ENCODE measurements around the gene MTHFR.
A peak's percentile ranks its signal among the peaks of the same experiment; 100 is the strongest.

Gene MTHFR

DNA sequence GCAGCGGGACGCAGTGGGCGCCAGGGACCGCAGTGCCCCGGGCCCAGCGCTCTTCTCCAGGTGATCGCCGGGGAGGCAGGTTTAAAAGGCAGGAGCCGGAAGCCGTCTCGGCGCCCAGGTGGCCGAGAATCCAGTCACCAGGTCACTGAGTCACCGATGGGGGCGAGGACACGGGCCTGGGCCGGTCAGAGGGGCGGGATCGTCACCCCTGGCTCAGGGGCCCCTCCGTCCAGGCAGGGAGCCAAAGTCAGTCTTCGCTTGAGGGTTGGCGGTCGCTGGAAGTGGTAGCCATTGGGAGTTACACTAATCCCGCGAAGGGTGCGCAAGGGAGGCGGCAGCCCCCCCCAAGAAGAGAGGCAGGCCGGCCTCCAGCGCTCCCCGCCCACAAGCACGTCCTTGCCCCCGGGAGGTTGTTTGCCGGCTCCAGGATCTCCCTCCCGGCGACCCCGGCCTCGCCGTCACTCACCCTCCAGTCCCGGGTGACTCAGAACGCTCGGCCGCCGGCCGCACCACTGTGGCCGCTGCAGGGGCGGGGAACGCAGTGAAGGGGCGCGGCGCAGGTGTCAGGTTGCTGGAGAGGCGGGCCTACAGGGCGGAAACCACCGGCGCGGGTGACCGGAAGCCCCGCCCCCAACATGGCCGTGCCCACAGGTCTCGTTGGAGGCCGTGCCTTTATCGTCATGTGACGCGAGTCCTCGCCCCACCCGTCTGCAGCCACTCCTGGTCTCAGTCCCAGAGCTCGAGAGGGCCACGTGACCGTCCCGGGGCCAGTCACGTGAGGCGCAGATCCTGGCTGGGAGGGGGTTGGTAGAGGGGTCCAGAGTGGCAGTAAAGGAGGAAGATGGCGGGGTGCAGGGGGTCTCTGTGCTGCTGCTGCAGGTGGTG, at the start of gene MTHFR, which contains the start of gene CLCN6:
TSS of gene MTHFR (minus strand) at position 543 of the 885 bp plus-strand sequence. CDS start 2,848 bp downstream, outside the sequence.
TSS of gene CLCN6 (plus strand) at position 770 of the 885 bp plus-strand sequence. CDS start at position 842, 72 bp downstream.
- DNase-seq (ENCODE audit: low read depth in 2 of 2): peak; percentile 99

GRCh38 chr1:11855430-11855829, 49.7 kb upstream of the MTHFR start:
- no peak for DNase-seq (ENCODE audit: low read depth in 2 of 2)

- DNase-seq (ENCODE audit: low read depth in 2 of 2): no peak
Observed at GRCh38 chr1:11854519-11854918, 48.8 kb upstream of the MTHFR start.

GRCh38 chr1:11851180-11851579, 45.4 kb upstream of the MTHFR start:
- no peak for DNase-seq (ENCODE audit: low read depth in 2 of 2)

DNA sequence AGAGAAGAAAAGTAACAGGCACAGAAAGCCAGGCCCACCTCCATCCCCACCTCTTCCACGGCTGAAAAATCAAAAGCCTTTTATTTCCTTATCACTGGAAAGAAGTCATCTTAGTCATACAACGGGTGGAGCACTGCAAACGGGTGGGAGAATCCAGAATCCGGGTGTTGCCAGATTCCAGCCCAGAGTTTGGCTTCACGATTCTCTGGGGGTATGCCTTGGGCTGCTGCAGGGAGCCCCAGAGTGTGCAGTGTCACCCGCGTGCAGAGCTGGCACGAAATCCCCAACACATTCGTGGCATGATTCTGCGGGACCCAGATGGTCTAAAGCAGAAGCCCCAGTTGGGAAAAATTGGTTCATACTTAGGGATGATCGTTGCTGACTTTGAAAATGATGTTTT, 44.4 kb upstream of the MTHFR start:
- DNase-seq (ENCODE audit: low read depth in 2 of 2): no peak

DNA sequence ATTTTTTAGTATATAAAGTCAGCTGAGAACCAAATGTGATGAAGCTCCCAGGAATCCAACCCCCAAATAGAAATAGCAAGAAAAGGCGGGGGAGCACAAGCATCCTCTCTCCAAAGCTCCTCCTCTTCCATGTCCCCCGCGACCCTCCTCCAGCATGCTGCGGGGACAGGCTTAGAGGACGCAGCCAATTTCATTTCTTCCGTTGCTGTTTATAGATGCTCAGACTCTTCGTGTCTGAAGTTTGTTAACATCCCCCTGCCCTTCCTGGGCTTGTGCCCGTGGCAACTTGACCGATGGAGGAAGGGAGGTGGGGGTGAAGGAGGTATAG, 42.6 kb upstream of the MTHFR start:
- no peak for DNase-seq (ENCODE audit: low read depth in 2 of 2)

- no peak for DNase-seq (ENCODE audit: low read depth in 2 of 2)
Observed at GRCh38 chr1:11847667-11848372, 42.1 kb upstream of the MTHFR start, which contains the start of gene NPPA. TSS of gene NPPA (minus strand) at chr1:11847783. CDS start at chr1:11847684, 99 bp downstream.

DNA sequence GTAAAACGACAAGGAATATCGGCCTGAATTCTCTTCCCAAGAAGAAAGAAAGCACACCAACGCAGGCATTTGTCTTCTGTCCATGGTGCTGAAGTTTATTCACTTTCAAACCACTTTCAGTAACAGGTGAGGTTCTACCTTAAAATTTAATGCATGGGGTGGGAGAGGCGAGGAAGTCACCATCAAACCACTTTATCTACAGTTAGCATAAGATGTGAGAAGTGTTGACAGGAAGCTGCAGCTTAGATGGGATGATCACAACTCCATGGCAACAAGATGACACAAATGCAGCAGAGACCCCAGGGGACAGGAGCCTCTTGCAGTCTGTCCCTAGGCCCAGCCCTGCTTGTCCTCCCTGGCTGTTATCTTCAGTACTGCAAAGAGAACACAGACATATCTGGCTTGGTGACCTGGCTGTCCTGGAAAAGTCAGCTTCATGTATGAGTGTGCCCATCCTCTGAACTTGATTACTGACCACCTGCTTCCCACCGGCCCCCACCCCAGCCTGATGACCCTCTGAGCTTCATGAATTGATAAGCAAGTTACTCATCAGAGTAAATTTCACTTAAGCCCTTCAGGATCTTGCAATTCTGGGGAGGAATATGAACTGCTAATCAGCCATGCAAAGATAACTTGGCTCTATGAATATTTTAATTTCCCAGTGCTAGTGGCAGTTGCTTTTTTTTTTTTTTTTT, 40.0 kb upstream of the MTHFR start:
- DNase-seq (ENCODE audit: low read depth in 2 of 2): no peak

DNA sequence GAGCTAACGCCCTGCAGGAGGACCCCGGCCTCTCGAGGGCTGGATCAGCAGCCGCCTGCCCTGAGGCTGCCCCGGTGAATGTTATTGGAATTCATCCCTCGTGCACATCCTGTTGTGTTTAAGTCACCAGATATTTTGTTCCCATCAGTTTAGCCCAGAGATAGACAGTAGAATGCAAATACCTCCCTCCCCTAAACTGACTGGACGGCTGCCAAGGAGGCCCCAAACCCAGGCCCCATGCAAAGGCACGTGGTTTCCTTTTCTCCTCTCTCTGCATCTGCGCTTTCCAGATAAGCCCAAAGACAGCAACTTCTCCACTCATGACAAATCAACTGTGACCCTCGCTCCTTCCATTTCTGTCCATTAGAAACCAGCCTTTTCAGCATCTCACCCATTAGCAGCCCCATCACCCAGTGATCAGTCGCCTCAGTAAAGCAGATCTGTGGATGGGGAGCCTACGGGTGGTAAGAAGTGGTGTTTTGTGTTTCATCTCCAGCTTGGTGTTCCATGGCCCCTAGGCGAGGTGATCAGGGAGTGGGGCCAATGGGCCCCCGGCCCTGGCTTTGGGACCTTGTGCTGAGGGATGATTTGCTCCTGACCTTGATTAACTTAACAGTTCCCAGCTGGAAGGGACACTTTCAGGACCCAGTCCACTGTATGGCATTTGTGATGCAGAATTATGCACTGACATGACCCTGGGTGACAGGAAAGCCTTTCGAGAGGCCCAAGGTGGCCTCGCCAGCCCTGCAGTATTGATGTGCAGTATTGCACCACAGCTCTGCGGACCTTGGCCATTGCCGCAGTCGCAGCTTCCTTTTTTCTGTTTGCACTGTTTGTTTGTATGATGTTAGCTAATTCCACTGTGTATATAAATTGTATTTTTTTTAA, 36.6 kb upstream of the MTHFR start:
- DNase-seq (ENCODE audit: low read depth in 2 of 2): no peak

DNA sequence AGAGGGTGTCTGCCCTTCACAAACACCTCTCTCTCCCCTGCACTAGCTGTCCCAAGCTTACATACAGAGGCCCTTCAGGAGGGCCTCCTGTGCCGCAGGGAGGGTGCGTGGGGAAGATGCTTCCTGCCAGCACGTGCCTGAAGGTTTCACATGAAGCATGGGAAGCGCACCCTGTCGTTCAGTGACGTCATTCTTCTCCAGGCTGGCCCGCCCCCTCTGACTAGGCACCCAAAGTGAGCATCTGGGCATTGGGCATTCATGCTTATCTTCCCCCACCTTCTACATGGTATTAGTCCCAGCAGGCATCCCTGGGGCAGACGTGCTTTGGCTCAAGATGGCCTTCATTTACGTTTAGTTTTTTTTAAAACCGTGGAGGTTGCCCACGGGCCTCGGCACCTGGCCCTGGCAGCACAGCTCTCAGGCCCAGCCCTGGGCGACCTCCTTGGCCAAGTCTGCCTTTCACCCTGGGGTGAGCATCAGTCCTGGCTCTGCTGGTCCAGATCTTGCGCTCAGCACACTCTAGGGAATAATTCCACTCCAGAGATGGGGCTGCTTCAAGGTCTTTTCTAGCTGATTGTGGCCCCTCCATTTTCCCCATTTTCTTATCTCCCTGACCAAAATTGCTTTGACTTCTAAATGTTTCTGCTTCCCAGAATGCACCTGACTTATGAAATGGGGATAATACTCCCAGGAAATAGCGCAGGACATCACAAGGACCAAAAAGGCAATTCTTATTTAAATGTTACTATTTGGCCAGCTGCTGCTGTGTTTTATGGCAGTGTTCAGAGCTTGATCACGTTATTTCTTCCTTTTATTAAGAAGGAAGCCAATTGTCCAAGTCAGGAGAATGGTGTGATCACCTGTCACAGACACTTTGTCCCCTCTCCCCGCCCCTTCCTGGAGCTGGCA, 35.7 kb upstream of the MTHFR start:
- no peak for DNase-seq (ENCODE audit: low read depth in 2 of 2)

DNA sequence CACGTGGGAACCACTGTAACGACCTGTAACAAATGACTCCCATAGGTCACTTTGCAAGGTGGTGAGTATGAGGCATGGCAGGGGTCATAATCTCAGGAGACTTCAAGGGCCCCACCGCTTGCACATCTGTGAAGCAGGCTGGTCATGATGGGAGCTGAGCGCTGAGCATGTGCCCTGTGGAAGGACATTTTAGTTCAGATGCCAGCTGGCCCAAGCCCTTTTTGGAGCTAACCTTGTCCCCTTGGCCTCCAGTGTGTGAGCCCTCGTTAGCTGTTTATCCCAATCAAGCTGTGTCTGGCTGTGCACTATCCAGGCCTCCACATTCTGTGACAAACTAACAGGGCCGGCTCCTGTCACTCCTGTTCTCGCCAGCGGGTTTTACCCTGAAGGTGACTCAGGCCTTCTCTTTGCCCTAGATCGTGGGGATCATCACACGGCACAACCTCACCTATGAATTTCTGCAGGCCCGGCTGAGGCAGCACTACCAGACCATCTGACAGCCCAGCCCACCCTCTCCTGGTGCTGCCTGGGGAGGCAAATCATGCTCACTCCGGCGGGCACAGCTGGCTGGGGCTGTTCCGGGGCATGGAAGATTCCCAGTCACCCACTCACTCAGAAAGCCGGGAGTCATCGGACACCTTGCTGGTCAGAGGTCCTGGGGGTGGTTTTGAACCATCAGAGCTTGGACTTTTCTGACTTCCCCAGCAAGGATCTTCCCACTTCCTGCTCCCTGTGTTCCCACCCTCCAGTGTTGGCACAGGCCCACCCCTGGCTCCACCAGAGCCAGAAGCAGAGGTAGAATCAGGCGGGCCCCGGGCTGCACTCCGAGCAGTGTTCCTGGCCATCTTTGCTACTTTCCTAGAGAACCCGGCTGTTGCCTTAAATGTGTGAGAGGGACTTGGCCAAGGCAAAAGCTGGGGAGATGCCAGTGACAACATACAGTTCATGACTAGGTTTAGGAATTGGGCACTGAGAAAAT, 34.3 kb upstream of the MTHFR start:
- no peak for DNase-seq (ENCODE audit: low read depth in 2 of 2)

- DNase-seq (ENCODE audit: low read depth in 2 of 2): peak; percentile 52 to 65
Observed at GRCh38 chr1:11838349-11839272, 32.8 kb upstream of the MTHFR start.

DNA sequence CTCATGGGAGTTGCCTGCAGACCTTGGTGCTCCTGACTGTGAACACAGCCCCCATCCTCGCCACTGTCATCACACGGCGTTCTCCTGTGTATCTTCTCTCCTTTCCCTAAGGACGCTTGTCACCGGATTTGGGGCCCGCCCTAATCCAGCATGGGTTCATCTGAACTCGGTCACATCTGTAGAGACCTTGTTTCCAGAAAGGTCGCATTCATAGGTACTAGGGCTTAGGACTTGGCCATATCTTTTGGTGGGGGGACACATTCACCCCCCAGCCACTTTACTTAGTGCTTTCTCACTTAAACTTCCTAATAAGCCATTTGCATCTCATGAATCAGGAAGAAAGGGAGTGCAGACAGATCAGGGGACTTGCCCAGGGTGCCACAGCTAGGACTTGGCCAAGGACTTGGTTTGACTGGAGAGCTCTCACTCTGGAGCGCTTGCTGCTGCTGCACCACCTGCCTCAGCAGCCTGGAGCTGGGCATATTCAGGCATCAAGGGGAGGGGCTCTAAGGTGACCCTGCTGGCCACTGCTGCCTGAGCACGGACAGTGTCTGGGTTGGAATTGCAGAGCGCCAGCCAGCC, 32.1 kb upstream of the MTHFR start:
- DNase-seq (ENCODE audit: low read depth in 2 of 2): no peak

DNA sequence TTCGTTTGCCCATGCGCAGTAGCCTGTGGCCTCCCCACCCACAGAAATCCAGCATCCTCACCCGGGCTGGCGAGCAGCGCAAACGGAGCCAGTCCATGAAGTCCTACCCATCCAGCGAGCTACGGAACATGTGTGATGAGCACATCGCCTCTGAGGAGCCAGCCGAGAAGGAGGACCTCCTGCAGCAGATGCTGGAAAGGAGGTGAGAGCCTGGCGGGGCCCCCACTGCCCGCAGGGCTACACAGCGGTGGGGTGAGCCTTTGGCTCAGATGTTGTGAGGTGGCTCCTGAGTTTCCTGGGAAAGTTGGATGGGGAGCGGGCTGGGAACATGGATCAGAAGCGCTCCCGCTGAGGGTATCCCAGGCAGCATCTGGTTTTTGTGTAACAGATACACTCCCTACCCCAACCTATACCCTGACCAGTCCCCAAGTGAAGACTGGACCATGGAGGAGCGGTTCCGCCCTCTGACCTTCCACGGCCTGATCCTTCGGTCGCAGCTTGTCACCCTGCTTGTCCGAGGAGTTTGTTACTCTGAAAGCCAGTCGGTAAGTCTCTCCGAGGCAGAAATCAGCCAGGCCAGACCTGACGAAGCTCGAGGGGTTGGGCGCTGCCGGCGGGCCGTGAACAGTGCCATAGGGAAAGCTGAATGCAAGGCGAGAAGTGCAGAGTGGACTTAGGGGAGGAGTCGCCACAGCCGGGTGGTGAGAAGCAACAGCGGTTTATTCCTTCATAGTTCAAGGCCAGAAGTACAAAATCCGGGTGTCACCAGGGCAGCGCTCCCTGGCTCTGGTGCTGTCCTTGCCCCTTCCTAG, 31.4 kb upstream of the MTHFR start:
- DNase-seq (ENCODE audit: low read depth in 2 of 2): no peak

GRCh38 chr1:11835441-11836225, 29.9 kb upstream of the MTHFR start:
- DNase-seq (ENCODE audit: low read depth in 2 of 2): no peak

GRCh38 chr1:11833900-11834299, 28.1 kb upstream of the MTHFR start:
- no peak for DNase-seq (ENCODE audit: low read depth in 2 of 2)
